ENCODE results near the gene ABLIM1. TPM values are rescaled to one million over a fixed set of nuclear protein-coding genes. Genes with fewer than 3 reads are reported as not detected.

ABLIM1 gene
- total RNA-seq, 1 donor from 2014 or later, result 35.8 TPM

DNA sequence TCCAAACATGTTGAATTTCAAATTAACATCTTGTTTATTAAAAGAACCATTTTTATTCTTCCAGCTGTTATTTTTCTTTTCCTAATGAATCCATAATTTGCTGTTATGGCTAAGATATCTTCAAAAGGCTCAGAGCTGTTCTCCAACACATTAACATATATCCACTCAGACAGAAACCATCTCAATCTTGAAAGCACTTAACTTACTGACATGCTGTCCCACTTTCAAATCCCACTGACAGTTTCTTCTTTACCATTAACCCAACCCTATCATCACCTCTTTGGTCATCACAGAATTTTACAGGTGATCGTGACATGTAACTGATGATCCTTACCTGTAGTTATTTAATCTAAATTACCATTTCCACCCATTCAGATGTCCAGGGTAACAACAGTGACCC is 178.2 kb downstream of the ABLIM1 start:
- Mint-ChIP-seq H3K27ac (ENCODE audit: unreplicated experiment) (no peak overlapping the region), H3K4me3 (no peak overlapping the region), H3K27me3 (ENCODE audit: low read depth) (no peaks in the 10 kb centered on the region), H3K36me3 (ENCODE audit: low read depth) (peaks cover 7% of the 10 kb centered on the region), H3K9me3 (no peaks in the 10 kb centered on the region), H3K4me1 (peaks cover 11% of the 10 kb centered on the region)
- DNase-seq (ENCODE audit: low read depth, low spot score), result no peak
- TF ChIP-seq, protein P1, sequence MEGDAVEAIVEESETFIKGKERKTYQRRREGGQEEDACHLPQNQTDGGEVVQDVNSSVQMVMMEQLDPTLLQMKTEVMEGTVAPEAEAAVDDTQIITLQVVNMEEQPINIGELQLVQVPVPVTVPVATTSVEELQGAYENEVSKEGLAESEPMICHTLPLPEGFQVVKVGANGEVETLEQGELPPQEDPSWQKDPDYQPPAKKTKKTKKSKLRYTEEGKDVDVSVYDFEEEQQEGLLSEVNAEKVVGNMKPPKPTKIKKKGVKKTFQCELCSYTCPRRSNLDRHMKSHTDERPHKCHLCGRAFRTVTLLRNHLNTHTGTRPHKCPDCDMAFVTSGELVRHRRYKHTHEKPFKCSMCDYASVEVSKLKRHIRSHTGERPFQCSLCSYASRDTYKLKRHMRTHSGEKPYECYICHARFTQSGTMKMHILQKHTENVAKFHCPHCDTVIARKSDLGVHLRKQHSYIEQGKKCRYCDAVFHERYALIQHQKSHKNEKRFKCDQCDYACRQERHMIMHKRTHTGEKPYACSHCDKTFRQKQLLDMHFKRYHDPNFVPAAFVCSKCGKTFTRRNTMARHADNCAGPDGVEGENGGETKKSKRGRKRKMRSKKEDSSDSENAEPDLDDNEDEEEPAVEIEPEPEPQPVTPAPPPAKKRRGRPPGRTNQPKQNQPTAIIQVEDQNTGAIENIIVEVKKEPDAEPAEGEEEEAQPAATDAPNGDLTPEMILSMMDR (conservative IDR thresholded peaks at IDR 0.05), result no peak

DNA sequence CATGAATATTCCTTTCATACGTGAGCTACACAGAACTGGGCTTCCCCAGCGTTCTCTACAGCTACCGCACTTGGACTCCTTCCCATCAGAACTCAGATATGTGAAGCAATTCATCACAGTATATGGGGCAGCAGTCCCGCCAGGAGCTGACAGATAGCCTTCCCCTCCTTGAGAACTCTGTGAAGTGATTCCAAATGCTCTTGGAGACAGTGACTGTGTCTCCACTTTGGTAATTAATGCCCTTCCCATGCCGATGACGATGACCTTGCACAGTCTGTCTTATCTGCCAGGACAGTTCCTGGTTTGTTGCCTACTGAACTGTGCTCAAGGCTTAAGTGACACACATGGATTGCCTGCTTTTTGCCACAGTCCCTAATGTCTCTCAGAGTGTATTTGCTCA is 178.8 kb downstream of the ABLIM1 start:
- TF ChIP-seq, protein P1 (conservative IDR thresholded peaks at IDR 0.05), result no peak
- Mint-ChIP-seq H3K27me3 (ENCODE audit: low read depth) (no peaks in the 10 kb centered on the region), H3K9me3 (no peaks in the 10 kb centered on the region), H3K4me1 (peaks cover 11% of the 10 kb centered on the region), H3K36me3 (ENCODE audit: low read depth) (peaks cover 3% of the 10 kb centered on the region), H3K4me3 (no peak overlapping the region), H3K27ac (ENCODE audit: unreplicated experiment) (no peak overlapping the region)
- no peak for DNase-seq (ENCODE audit: low read depth, low spot score)

DNA sequence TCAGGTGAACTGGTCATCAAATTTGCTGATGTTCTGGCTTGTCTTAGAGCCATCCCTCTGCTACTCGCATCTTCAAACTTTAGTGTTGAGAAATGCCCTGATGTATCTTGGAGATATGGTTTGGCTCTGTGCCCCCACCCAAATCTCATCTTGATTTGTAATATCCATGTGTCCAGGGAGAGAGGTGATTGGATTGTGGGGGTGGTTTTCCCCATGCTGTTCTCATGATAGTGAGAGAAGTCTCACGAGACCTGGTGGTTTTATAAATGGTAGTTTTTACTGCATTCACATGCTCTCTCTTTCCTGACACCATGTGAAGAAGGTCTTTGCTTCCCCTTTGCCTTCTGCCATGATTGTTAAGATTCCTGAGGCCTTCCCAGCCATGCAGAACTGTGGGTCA is 179.8 kb downstream of the ABLIM1 start:
- no peaks in the 10 kb centered on the region for H3K9me3 Mint-ChIP-seq
- no peak overlapping the region for H3K4me3 Mint-ChIP-seq
- H3K4me1 Mint-ChIP-seq, result peaks cover 11% of the 10 kb centered on the region
- no peaks in the 10 kb centered on the region for H3K36me3 Mint-ChIP-seq (ENCODE audit: low read depth)
- no peak for DNase-seq (ENCODE audit: low read depth, low spot score)
- no peaks in the 10 kb centered on the region for H3K27me3 Mint-ChIP-seq (ENCODE audit: low read depth)
- TF ChIP-seq, protein P1 (conservative IDR thresholded peaks at IDR 0.05), result no peak
- no peak overlapping the region for H3K27ac Mint-ChIP-seq (ENCODE audit: unreplicated experiment)

DNA sequence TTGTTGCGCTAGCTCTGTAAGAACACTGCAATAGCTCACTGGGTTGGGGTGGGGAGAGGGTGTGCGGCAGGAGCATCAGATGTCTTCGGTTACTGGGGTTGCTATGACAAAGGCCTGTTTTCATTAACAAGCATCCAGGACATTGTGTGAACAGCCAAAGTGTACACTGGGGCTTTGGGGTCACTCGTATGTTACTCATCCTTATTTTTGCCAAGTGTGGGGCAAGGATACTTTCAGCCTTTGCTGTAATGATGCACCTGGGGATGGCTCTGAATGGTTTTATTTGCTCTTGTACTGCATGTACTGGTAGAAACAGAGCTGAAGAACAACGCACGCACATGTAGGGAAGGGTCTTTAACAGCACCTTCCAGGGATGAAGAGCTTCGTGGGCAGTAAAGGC is 180.8 kb downstream of the ABLIM1 start:
- H3K36me3 Mint-ChIP-seq (ENCODE audit: low read depth), result no peaks in the 10 kb centered on the region
- no peak overlapping the region for H3K27ac Mint-ChIP-seq (ENCODE audit: unreplicated experiment)
- no peaks in the 10 kb centered on the region for H3K27me3 Mint-ChIP-seq (ENCODE audit: low read depth)
- H3K4me3 Mint-ChIP-seq, result no peak overlapping the region
- TF ChIP-seq, protein P1 (conservative IDR thresholded peaks at IDR 0.05), result no peak
- H3K9me3 Mint-ChIP-seq, result no peaks in the 10 kb centered on the region
- H3K4me1 Mint-ChIP-seq, result peaks cover 18% of the 10 kb centered on the region
- DNase-seq (ENCODE audit: low read depth, low spot score), result no peak

DNA sequence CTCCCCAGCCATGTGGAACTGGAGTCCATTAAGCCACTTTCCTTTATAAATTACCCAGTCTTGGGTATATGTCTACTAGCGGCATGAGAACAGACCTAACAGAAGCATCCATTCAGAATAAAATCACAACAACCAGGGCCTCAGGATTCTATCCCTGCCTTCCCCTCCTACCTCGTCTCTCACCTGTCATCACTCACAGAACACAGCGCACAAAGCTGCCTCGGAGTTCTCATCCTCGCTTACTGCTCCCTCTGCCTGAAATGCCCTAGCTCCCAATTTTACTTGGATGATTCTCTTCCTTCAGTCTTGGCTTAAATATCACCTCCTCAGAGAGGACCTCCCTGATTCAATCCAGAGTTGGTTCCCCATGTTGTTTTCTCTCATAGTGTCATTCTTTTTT is 183.1 kb downstream of the ABLIM1 start:
- Mint-ChIP-seq H3K27me3 (ENCODE audit: low read depth) (no peaks in the 10 kb centered on the region), H3K27ac (ENCODE audit: unreplicated experiment) (peak overlapping the region; percentile 29), H3K9me3 (no peaks in the 10 kb centered on the region), H3K4me1 (peaks cover 14% of the 10 kb centered on the region), H3K36me3 (ENCODE audit: low read depth) (no peaks in the 10 kb centered on the region), H3K4me3 (no peak overlapping the region)
- TF ChIP-seq, protein P1 (conservative IDR thresholded peaks at IDR 0.05), result no peak
- no peak for DNase-seq (ENCODE audit: low read depth, low spot score)

DNA sequence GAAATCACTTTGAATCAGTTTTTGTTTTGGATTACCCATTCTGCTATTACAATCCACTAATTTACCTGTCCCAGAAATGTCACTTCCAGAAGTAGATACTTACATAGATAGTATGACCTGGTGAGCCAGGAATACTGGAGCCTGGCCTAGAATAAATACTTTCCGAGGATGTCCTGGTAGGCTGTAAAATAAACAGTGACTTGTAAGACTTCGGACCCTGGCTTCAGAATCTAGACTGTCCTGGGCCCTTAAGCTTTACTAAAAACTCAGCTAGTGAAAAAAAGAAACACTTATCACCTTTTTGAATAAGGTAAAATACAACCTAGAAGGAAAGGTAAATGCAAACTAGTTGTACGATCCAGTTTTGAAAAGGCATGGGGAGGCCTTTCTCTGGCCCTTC is 184.3 kb downstream of the ABLIM1 start:
- no peaks in the 10 kb centered on the region for H3K9me3 Mint-ChIP-seq
- peaks cover 14% of the 10 kb centered on the region for H3K4me1 Mint-ChIP-seq
- no peaks in the 10 kb centered on the region for H3K27me3 Mint-ChIP-seq (ENCODE audit: low read depth)
- no peaks in the 10 kb centered on the region for H3K36me3 Mint-ChIP-seq (ENCODE audit: low read depth)
- TF ChIP-seq, protein P1 (conservative IDR thresholded peaks at IDR 0.05), result no peak
- no peak overlapping the region for H3K27ac Mint-ChIP-seq (ENCODE audit: unreplicated experiment)
- H3K4me3 Mint-ChIP-seq, result no peak overlapping the region
- DNase-seq (ENCODE audit: low read depth, low spot score), result no peak
